ENCODE results near the gene FNDC5.

FNDC5 gene

GRCh38 chr1:32863881-32864245, 6.8 kb downstream of the FNDC5 start:
- no peak for DNase-seq

- DNase-seq = no peak
Observed at GRCh38 chr1:32863218-32863880, 7.4 kb downstream of the FNDC5 start.

GRCh38 chr1:32861904-32862695, 8.6 kb downstream of the FNDC5 start:
- no peak for DNase-seq

- no peak for DNase-seq
Observed at GRCh38 chr1:32860566-32860965, 10.1 kb downstream of the FNDC5 start.

- DNase-seq = no peak
Observed at GRCh38 chr1:32859915-32860314, 10.8 kb downstream of the FNDC5 start.

GRCh38 chr1:32858791-32859190, 11.9 kb downstream of the FNDC5 start:
- no peak for DNase-seq

GRCh38 chr1:32858136-32858535, 12.6 kb downstream of the FNDC5 start:
- no peak for DNase-seq

GRCh38 chr1:32855861-32856617, 14.7 kb downstream of the FNDC5 start:
- DNase-seq = no peak

- no peak for DNase-seq
Observed at GRCh38 chr1:32848354-32849063, 22.2 kb downstream of the FNDC5 start.

- DNase-seq = no peak
Observed at GRCh38 chr1:32831878-32832277, 38.8 kb downstream of the FNDC5 start.

GRCh38 chr1:32830092-32830852, 40.4 kb downstream of the FNDC5 start:
- DNase-seq = no peak

GRCh38 chr1:32828341-32828740, 42.4 kb downstream of the FNDC5 start:
- no peak for DNase-seq

- no peak for DNase-seq
Observed at GRCh38 chr1:32825181-32825580, 45.5 kb downstream of the FNDC5 start.

- DNase-seq = no peak
Observed at GRCh38 chr1:32818804-32819541, 51.7 kb downstream of the FNDC5 start.

- DNase-seq = peak; percentile 37
Observed at GRCh38 chr1:32817815-32818786, 52.6 kb downstream of the FNDC5 start.

GRCh38 chr1:32817159-32817814, 53.4 kb downstream of the FNDC5 start, which contains the start of the genes S100PBP and YARS1:
Gene S100PBP, plus strand, starts transcription at chr1:32817653. Its CDS starts 8,447 bp downstream, at chr1:32826100.
Gene YARS1, minus strand, starts transcription at chr1:32817358. Its CDS starts 114 bp downstream, at chr1:32817244.
- DNase-seq = peak; percentile 97

- no peak for DNase-seq
Observed at GRCh38 chr1:32816676-32817158, 54.0 kb downstream of the FNDC5 start.

GRCh38 chr1:32813941-32814739, 56.6 kb downstream of the FNDC5 start:
- no peak for DNase-seq

Measured in kidney glomerular epithelial cell (primary cell).